GM23248 (cell line): ENCODE measurements around the gene ST6GALNAC4.

Experiments
- EZH2 ChIP-seq: fragments of 200-600 bp; sonication (generic); IDR thresholded peaks from 2 replicates; pipeline ENCODE4 v1.6.1; 2018; ENCODE audit warnings: antibody characterized with exemption, mild to moderate bottlenecking; ENCODE audit not compliant: insufficient read depth, poor library complexity, severe bottlenecking
- EZH2phosphoT487 ChIP-seq: fragments of 200-600 bp; sonication (generic); IDR thresholded peaks from 2 replicates; pipeline ENCODE4 v1.6.1; 2018; ENCODE audit warnings: antibody characterized with exemption, moderate library complexity, mild to moderate bottlenecking, low read depth; ENCODE audit not compliant: insufficient read depth

GRCh38 chr9:127963359-127964064 lies 46.7 kb upstream of the ST6GALNAC4 start:
- TF ChIP-seq EZH2 (no peak), EZH2phosphoT487 (no peak)
